Activated CD4-positive, alpha-beta T cell treated with anti-CD3 and anti-CD28 coated beads, Interleukin-2, amount 50 U/mL, for 48 hours (primary cell): Measurements from ENCODE around the gene EGFL8.
A peak's percentile ranks its signal among the peaks of the same experiment; 100 is the strongest.
"Not testable (repeated sequence)": the region's sequence is repeated elsewhere in the genome, so short reads cannot be mapped to it uniquely, and the experiment has no call there.

ENCODE experiments used
- DNase-seq, 2 experiments: peaks; one replicate each; pipeline ENCODE4 v3.0.0-alpha.2; 2020

EGFL8 gene

DNA sequence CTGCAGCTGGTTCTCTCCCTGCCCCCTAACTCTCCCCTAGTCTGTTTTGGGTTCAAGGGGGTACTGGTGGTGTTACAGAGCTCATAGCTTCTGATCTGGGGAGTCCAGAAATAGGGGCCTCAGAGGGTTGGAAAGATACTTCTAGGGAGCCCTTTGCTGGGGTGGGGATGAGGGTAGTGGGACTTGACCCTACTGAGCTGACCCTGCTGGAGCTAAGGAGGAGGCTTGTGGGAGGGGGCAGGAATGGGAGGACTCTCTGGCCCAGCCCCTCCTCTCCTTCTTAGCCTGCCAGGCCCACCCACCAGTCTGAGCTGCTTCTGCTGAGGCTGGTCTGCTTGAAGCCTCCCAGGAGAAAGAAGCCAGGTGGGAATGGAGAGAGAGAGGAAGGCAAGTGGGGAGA lies at the start of gene EGFL8:
Gene EGFL8 (plus strand): TSS at position 301 of the 400 bp plus-strand sequence. CDS start 1,571 bp downstream, outside the sequence.
- no peak for DNase-seq

DNA sequence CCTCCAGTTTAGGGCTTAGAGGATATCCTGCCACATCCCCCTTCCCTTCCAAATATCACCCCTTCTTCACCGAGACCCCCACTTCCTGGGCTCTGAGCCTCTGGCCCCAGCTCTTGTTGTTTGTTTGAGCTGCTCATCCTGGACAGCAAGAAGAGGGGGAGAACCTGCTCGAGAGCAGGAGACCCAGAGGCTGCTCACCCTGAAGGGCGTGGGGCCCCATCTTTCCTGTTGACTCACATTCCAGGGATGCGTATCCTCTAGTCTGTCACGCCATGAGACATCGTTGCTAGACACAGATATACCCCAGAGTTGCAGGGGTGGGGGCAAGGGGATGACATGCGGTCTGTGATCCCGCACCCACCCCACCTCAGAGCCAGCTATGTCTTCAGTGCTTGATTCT lies 49.6 kb upstream of the EGFL8 start:
- DNase-seq, result no peak

DNA sequence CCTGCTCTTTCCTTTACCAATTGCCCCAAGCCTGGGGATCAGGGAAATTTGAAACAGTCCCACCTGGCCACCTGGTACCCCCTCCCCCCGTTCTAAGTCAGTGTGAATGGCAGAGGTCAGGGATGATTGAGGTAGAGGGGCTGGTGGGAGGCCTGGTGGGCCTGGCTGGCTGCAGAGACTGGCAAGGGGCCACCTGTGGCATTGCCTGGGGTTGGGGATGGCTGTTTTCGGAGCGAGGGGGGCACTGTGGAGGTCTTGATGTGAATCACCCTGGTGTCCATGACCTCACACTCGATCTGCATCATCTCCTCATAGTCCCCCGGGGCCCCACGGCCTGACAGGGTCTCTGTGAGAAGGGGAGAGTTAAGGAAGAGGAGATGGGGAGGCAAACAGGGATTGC lies 48.8 kb upstream of the EGFL8 start:
- DNase-seq, result no peak

DNA sequence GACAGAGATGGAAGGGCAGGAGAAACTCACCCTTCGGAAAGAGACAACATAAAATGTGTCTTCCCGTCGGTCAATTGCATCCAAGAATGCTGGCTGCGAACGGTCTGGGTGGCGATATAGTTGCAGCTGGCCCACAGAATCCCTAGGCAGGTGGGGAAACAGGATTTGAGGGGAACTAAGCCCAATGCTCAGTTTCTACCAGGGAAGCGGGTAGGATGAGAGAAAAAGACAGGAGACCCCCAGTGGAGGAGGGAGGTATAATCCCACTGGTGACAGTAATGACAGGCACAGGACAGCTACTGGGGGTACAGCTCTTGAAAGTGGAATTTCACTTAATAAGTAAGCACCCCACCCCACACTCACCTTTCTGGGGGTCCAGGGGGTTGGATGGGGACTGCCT lies 47.7 kb upstream of the EGFL8 start:
- no peak for DNase-seq

DNA sequence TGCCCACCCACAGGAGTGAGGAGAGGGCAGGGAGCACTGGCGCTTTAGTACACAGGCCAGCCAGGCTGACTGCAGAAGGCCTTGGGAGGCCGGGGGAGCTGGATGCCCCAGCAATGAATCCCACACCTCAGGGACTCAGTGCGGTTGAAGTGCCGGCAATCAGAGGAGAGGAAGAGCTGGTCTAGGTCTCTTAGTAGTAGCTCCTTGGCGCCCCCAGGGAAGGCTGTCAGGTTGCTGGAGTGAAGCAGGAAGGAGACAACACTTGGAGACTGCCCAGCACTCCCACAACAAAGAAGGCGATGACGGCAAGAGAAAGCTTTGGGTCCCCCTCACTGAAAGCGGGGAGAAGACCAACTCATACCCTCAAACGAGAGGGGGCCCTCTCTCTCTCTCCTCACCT lies 46.9 kb upstream of the EGFL8 start:
- DNase-seq, result no peak

DNA sequence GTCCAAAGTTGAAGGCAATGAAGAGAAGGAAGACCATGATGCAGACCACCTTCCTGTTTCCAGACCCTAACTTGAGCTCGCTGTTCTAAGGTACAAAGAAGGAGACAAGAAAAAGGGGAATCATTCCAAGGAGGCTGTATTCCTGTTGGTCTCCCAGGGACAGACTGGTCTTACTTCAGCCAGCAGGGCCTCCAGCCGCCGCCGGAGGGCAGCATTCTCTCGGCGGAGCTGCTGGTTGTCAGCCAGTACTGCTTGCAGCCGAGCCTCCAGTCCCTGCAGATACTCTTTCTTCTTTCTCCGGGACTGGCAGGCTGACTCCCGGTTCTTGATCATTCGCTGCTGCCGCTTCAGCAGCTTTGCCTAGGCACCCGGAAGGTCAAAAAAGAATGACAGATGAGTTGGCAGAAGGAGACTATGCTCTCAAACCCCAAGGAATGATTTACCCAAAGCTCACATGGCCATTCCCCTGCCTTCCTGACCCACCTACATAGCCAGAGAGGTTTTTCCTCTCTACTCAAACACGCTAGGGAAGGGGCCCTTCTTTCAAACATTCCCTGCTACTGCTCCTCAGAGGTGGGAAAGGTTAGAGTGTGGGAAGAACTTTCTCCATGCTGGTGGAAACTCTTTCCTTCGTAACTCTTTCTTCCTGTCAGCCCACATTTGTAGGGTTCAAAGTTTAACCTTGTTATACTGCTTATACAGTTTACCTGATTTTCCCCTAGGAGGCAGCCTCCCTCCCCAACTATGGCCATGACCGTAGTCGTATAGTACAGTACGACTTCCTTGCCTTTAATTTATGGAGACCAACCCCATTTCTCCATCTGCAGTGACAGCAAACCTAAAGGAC lies 45.4 kb upstream of the EGFL8 start:
- DNase-seq, result peak; percentile 72 to 78

DNA sequence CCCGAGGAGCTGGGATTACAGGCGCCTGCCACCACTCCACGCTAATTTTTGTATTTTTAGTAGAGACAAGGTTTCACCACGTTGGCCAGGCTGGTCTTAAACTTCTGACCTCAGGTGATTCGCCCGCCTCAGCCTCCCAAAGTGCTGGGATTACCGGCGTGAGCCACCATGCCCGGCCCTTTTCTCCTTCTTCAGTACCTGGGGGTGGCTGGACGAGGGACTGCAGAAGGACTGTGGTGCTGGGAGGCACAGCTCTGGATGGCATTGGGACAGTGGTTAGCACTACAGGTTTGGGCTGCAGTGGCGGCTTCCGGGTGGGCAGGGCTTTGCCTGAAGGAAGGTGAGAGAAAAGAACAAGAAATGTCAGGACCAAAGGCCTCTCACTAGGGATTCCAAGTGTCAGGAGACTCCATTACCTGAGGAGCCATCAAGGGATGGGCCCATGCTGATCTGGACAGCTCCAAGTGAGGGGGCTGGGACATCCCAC lies 43.8 kb upstream of the EGFL8 start:
- no peak for DNase-seq

DNA sequence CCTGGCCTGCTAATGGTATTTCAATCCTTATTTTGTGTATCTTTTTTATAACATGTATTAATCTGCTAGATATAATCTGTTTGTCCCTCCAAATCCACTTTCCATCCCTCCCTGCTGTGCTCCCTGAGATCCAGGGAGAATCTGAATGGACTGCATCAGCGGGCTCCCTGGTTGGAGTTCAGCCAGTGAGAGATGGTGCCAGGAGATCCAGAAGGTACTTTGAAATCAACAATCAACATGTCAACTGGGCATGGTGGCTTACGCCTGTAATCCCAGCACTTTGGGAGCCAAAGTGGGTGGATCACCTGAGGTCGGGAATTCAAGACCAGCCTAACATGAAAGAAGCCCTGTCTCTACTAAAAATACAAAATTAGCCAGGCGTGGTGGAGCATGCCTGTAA lies 40.7 kb upstream of the EGFL8 start:
- DNase-seq, result no peak

DNA sequence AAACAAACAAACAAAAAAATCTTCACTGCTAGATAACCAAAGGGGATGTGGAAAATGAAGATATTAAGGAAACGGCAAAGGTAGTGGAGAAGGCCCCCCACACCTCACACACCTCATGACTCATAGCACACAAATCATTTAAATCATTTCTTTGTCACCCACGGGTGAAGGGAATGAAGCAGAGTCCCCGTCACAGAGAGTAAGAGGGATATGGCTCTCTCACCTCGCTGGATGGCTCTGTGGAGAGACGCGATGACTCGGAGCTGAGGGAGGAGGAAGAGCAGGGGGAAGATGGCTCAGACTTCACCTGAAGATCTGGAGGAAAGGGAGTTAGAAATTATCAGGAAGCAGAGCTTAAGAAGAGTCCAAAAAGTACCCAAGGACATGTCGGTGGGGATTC lies 37.5 kb upstream of the EGFL8 start:
- DNase-seq, result peak in 1 of 2 experiments; percentile 14

DNA sequence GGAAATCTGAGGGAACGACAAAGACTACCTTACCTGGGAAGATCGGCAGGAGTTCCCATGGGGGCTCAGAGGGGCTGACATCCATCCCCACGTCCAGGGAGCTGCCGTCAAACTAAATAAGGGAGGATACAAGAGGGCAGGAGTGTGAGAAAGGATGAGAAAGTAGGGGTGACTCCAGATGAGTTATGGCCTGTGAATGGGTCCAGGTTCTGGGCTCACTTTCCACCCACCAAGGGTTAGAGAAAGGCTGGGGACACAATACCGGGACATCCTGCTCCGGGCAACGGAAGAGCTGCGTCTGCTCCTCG lies 37.0 kb upstream of the EGFL8 start:
- no peak for DNase-seq

DNA sequence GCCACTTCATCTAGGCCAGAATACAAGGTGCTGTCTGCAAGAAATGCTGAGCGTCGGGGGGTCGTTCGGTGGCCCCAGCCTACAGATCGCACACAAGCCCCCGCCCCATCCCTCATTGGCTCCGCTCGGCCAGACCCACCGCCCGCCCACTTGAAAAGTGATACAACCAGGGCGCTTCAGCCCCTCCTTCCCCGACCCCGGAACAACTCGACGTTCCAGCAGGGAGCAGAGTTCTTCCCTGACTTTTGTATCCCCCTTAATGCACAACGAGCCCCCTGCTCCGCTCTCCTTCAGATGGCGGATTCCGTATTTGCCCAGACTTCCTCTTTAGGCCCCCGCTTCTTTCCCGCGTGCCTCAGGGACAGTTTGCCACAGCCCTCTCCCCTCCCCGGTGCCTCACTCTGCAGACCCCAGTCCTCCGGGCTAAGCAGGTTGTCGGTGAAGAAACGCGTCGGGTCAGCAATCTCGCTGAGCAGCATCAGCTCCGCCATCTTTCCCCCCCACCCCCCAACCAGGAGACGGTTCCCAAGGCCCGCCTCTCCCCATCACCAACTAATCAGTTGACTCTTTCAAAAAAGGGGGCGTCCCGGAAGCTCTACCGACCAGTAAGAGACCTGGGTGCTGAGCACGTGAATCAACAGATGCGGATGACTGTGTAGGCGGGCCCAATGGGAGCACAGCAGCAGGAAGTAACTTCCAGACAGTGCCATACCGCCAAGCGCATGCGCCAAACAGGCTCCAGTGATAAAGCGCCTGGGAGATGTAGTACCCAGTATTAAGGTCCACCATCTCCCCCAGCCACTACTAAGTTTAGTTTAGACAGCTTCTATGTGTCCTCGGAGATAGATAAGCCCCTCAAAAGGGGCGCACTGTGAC lies 36.4 kb upstream of the EGFL8 start, which contains the start of gene ATF6B:
Gene ATF6B (minus strand): TSS at position 530 of the 876 bp plus-strand sequence. CDS start 39 bp downstream, at position 491.
- DNase-seq, result peak; percentile 96 to 98

DNA sequence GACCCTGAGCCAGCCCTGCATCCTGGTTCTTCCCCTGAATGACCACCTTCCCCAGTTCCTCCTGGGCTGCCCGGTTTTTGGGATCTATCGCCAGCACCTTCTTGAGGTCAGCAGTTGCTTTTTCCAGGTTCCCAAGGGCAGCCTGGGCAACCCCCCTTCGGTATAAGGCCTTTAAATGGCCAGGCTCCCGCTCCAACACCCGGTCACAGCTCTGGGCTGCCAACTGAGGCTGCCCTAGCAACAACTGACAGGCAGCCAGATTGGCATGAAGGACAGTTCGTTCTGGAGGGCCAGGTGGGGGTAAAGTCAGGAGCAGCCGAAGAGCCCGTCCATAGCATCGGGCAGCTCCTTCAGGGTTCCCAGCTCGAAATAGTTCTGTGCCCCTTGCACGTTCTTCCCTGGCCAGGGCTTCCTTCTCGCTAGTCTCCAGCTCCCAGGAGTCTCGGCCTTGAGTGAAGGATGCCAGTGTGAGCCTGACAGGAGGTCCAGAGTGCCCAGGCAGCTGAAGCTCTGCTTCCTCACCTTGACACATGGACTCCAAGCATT lies 35.6 kb upstream of the EGFL8 start:
- no peak for DNase-seq

DNA sequence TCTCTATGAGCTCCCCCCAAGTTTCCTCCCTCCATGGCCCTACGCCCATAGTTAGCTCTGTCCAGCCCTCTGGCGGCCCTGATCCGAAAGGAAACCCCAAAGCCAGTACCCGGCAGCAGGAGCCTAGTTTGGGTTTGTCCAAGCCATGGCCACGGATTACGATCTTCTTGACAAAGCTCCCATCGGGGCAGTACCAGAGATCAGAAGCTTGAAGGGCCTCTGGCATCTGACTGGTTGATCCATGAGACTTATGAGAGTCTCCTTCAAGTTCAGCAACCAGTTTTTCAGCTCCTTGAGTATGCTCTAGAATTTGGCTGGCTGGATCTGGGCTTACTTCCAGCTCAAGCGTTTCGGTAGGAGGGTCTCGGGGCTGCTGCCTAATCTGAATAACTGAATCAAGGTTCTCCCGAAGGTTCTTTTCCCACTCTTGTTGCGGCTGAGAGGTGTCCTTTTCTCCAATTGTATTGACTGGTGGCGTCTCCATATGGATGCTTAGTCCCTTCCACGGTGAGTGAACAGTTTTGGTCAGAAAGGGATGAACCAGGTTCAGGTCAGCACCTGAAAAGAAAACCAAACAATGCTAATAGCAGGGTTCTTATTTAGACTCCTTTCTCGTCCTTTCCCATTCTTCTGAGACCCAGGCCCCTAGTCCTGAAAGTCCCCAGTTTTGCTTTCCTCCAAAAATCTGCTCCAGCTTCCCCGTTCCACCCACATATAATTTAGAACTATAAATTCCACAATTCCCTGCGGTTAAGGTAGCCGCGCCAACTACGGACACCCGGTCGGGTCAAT lies 34.9 kb upstream of the EGFL8 start:
- DNase-seq, result no peak

DNA sequence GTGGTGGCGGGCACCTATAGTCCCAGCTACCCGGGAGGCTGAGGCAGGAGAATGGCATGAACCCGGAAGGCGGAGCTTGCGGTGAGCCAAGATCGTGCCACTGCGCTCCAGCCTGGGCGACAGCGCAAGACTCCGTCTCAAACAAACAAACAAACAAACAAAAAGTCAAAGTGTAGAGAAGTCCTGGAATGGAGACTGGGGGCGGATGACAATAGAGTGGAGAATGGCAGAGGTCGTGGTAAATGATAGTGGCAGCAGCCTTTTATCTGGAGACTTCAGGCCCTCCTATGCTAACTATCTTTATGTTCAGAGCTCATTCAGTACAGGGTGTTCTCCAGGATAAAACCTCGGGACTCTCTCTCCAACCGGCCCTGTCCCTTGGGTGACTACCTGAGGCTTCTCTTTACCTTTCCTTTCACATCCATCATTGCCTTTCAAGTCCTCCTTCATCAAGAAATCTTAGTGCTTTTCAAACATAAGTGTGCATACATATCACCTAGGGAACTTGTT lies 32.9 kb upstream of the EGFL8 start:
- no peak for DNase-seq

DNA sequence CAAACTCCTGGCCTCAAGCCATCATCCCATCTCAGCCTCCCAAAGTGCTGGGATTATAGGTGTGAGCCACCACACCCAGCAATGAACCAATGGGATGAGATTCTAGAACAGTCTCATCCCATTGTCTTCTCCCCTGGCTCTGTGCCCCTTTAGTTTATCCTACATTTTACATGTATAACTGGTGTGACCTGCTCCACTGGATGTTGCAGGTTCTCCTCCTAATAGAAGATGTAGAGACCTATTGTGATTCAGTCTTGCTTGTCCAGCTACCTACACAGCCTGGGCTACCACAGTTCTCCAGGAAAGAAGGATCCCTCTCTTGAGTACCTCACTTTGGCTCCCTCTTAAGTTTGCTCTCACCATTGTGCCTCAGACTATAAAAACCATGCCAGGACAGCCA lies 32.3 kb upstream of the EGFL8 start:
- no peak for DNase-seq

DNA sequence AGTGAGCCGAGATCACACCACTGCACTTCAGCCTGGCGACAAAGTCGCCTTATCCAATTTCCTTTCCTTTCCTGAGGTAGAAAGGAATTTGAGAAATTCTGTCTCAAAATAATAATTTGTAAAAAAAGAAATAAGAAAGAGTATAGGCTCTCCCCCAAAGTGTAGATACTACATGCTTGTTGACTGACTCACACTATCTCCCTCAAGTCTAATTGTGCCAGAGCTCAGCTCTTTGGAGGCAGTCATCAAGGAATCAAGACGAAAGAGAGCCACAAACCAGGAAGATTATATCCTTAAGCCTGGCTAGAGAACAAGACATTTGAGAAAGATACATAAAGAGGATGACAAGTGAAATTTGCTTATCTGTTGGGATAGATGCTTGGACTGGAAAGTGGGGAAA lies 30.6 kb upstream of the EGFL8 start:
- no peak for DNase-seq

DNA sequence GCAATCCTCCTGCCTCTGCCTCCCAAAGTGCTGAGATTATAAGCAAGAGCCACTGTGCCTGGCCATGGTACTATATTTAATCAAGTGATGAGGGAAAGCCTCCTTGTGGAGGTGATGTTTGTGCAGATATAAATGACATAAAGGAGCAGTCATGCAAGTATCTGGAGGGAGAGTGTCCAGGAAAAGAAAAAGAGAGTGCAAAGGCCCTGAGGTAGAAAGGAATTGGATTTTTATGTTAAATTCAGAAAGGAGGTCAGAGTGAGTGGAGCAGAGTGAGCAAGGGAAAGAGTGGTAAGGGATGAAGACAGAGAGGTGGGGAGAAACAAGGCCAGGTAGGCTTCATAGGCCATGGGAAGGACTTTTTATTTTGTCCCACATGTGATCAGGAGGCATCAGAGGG lies 26.9 kb upstream of the EGFL8 start:
- no peak for DNase-seq

DNA sequence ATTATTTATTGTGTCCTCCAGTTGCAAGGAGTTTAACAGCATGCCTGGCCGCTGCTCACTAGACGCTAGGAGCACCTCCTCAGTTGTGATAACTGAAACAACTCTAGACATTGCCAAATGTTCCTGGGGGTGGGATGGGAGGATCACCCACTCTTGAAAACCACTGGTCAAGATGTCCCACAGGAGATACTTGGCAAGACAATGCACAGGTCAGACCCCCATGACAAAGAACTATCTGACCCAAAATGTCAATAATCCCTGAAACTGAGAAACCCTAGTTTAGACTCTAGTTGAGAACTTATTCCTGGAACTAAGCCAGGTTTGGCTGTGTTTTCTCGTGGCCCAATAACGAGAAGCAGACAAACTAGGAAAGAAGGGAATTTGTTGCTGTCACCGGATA lies 24.8 kb upstream of the EGFL8 start:
- no peak for DNase-seq

DNA sequence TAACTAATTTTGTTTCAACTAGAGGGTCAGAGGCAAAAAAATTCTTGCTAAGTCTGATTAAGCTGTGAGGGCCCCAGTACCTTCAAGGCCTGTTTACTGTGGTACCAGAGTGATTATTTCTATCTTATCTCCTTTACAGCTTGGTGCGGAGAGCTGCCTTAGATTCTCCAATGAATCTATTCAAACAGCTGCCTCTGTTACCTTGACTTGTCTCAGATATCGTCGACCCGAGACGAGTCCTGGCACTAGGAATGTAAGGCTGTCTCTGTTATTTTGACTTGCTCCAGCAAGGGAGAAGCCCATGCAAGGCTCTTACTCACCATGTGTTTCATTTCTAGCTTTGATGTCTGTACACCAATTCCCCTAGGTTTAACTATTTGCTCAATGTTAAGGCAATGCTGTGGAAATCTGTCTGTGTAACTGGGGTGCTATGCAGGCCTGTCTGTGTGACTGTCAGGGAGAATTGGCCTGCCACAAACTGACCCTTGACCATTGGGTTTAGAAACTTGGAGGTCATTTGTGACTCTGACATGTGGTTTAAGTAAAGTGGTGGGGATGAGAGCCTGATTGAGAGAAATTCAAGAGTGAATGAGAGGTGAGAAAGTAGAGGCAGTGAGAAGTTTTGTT lies 23.9 kb upstream of the EGFL8 start:
- DNase-seq, result no peak

DNA sequence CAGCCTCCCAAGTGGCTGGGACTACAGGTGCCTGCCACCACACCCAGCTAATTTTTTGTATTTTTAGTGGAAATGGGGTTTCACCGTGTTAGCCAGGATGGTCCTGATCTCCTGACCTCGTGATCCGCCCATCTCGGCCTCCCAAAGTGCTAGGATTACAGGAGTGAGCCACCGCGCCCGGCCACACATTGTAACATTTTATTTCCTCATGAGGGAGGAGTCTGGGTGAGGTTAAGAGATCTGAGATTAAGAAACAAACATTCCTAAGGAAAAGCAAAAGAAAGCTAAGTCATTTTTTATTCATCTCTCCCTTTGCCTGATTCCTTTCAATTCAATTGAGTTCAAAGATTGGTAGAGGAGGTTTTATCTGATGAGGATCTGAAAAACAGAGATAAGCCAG lies 20.2 kb upstream of the EGFL8 start:
- not testable (repeated sequence) for DNase-seq

DNA sequence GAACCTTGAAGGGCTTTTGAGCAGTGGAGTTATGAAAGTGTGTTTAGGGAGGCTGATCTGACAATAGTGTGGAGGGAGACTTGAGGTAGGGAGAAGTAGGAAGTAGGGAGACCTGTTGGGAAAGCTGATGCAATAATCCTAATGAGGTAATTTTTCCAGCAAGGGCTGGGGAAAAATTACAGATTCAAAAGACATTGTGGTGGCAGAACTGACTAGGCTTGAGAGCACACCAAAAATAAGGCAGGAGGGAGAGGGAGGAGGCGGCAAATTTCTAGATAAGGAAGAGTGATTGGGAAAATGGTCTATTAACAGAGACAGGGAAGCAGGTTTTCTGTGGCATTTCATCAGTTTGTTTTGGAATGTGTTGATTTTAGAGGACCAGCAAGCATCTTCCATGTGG lies 18.1 kb upstream of the EGFL8 start:
- no peak for DNase-seq

DNA sequence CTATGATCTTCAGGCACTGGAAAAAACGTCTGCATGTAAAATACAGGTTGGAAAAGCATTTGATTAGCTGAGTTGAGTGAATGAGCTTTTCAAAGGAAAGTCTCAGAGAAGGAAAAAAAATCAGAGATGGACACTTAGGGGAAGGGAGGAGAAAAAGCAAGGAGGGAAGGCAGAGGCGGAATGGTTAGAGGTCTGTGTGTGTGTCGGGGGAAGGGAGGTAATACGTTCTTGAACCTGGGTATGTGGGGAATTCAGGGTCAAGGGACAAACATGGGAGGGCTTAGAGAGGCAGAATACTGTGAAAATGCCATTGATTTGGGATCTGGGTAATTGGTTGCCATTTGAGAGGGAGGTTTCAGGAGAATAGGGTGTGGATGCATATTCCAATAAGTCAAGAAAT lies 17.7 kb upstream of the EGFL8 start:
- no peak for DNase-seq
